ENCODE results near the gene WIPF3.

WIPF3 gene

GRCh38 chr7:29806208-29806994 lies at the start of gene WIPF3:
WIPF3 (plus strand) TSS chr7:29806508; CDS start chr7:29834725, 28,217 bp downstream.
- DNase-seq (ENCODE audit: low spot score), result no peak

- DNase-seq (ENCODE audit: low spot score), result no peak
Observed at GRCh38 chr7:29763266-29763665, 43.0 kb upstream of the WIPF3 start.

- no peak for DNase-seq (ENCODE audit: low spot score)
Observed at GRCh38 chr7:29764227-29764626, 42.1 kb upstream of the WIPF3 start.

- no peak for DNase-seq (ENCODE audit: low spot score)
Observed at GRCh38 chr7:29765490-29765889, 40.8 kb upstream of the WIPF3 start.

- no peak for DNase-seq (ENCODE audit: low spot score)
Observed at GRCh38 chr7:29770371-29770770, 35.9 kb upstream of the WIPF3 start.

- DNase-seq (ENCODE audit: low spot score), result no peak
Observed at GRCh38 chr7:29771081-29771816, 35.1 kb upstream of the WIPF3 start.

GRCh38 chr7:29779017-29779416 lies 27.3 kb upstream of the WIPF3 start:
- no peak for DNase-seq (ENCODE audit: low spot score)

GRCh38 chr7:29780346-29780745 lies 26.0 kb upstream of the WIPF3 start:
- no peak for DNase-seq (ENCODE audit: low spot score)

- no peak for DNase-seq (ENCODE audit: low spot score)
Observed at GRCh38 chr7:29783671-29784070, 22.6 kb upstream of the WIPF3 start.

- DNase-seq (ENCODE audit: low spot score), result no peak
Observed at GRCh38 chr7:29793507-29793906, 12.8 kb upstream of the WIPF3 start.

GRCh38 chr7:29794959-29795629 lies 11.2 kb upstream of the WIPF3 start:
- DNase-seq (ENCODE audit: low spot score), result no peak

- DNase-seq (ENCODE audit: low spot score), result no peak
Observed at GRCh38 chr7:29795696-29796580, 10.4 kb upstream of the WIPF3 start.

- no peak for DNase-seq (ENCODE audit: low spot score)
Observed at GRCh38 chr7:29797112-29797944, 9.0 kb upstream of the WIPF3 start.

- DNase-seq (ENCODE audit: low spot score), result no peak
Observed at GRCh38 chr7:29798422-29798821, 7.9 kb upstream of the WIPF3 start.

- no peak for DNase-seq (ENCODE audit: low spot score)
Observed at GRCh38 chr7:29801929-29802328, 4.4 kb upstream of the WIPF3 start.

- DNase-seq (ENCODE audit: low spot score), result no peak
Observed at GRCh38 chr7:29805031-29805430, 1.3 kb upstream of the WIPF3 start.

- no peak for DNase-seq (ENCODE audit: low spot score)
Observed at GRCh38 chr7:29805886-29806207, 461 bp upstream of the WIPF3 start.

GRCh38 chr7:29806995-29807841 lies 910 bp downstream of the WIPF3 start:
- DNase-seq (ENCODE audit: low spot score), result no peak

- DNase-seq (ENCODE audit: low spot score), result no peak
Observed at GRCh38 chr7:29808075-29808801, 1.9 kb downstream of the WIPF3 start.

All from left forelimb (tissue), 1 donor.